IgD-negative memory B cell (primary cell): ENCODE measurements around the gene SRRD. TPM values are rescaled to one million over a fixed set of nuclear protein-coding genes. Genes with fewer than 3 reads are reported as not detected.

Source experiments
- H3K27ac Mint-ChIP-seq, 3 donors: one replicate each; pipeline ENCODE4 v1.8.0; 2020 to 2022; ENCODE audit warnings: mild to moderate bottlenecking in 3 of 3, mixed read lengths in 3 of 3, moderate library complexity in 1 of 3
- H3K27me3 Mint-ChIP-seq: one replicate; pipeline ENCODE4 v1.8.0; 2021; ENCODE audit warnings: mixed read lengths
- H3K36me3 Mint-ChIP-seq: one replicate; pipeline ENCODE4 v1.8.0; 2020; ENCODE audit warnings: mild to moderate bottlenecking, mixed read lengths
- H3K4me1 Mint-ChIP-seq, 3 donors: one replicate each; pipeline ENCODE4 v1.8.0; 2020 to 2022; ENCODE audit warnings: mixed read lengths in 3 of 3, mild to moderate bottlenecking in 1 of 3
- H3K4me3 Mint-ChIP-seq, 4 donors: one replicate each; pipeline ENCODE4 v1.8.0; 2020 to 2022; ENCODE audit warnings: mild to moderate bottlenecking in 4 of 4, mixed read lengths in 4 of 4, moderate library complexity in 3 of 4
- H3K9me3 Mint-ChIP-seq, 3 donors: one replicate each; pipeline ENCODE4 v1.8.0; 2020 to 2021; ENCODE audit warnings: mixed read lengths in 3 of 3, mild to moderate bottlenecking in 1 of 3
- polyA plus RNA-seq: library from polyadenylated mRNA; unstranded; fragments of 300-500 nt; fragmentation: Illumina TruSeq; gene quantifications from one replicate; pipeline ENCODE4 v1.2.3, GENCODE V29; 2021

SRRD gene
- polyA plus RNA-seq, 1 donor from 2014 or later = 23.1 TPM

DNA sequence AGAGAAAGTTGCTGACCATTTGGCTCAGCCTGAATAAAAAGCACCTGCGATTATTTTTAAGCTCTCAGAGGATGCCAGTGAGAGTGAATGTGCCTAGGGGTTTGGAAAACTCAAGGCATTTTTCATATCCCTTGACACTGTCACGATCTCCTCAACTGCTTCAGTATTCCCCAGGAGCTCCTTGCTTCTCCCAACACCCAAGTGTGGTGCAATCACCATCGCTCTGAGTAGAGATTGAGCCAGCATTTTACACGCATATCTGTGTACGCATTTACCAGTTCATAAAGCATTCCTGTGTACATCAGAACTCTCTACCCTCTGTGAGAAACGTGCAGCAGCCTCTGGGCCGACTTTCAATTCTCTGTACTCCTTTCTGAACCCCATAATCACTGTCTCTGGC is 1.3 kb downstream of the SRRD start:
- H3K36me3 Mint-ChIP-seq = peaks cover 1% of the 10 kb centered on the region
- H3K9me3 Mint-ChIP-seq = no peaks in the 10 kb centered on the region
- peaks cover 33 to 42% (median 35%) of the 10 kb centered on the region in 3 donors for H3K4me1 Mint-ChIP-seq
- peak overlapping the region in 3 of 4 donors; percentile 66 to 80 (median 78) for H3K4me3 Mint-ChIP-seq
- H3K27me3 Mint-ChIP-seq = no peaks in the 10 kb centered on the region
- H3K27ac Mint-ChIP-seq = peak overlapping the region in 2 of 3 donors; percentile 49 to 95

GRCh38 chr22:26485806-26486390 is 2.2 kb downstream of the SRRD start:
- H3K27ac Mint-ChIP-seq = peak overlapping the region in 2 of 3 donors; percentile 65 to 95
- H3K9me3 Mint-ChIP-seq = no peaks in the 10 kb centered on the region

GRCh38 chr22:26486394-26486793 is 2.7 kb downstream of the SRRD start:
- Mint-ChIP-seq H3K27ac (peak overlapping the region in 1 of 3 donors; percentile 95), H3K4me1 (peaks cover 24 to 30% (median 26%) of the 10 kb centered on the region in 3 donors), H3K4me3 (peak overlapping the region in 1 of 4 donors; percentile 66), H3K9me3 (no peaks in the 10 kb centered on the region), H3K36me3 (peaks cover 4% of the 10 kb centered on the region), H3K27me3 (no peaks in the 10 kb centered on the region)

More at GRCh38 chr22:26485806-26486390, 2.2 kb downstream of the SRRD start:
- Mint-ChIP-seq H3K36me3 (peaks cover 4% of the 10 kb centered on the region), H3K4me3 (peak overlapping the region in 2 of 4 donors; percentile 66 to 78), H3K4me1 (peaks cover 28 to 34% (median 30%) of the 10 kb centered on the region in 3 donors), H3K27me3 (no peaks in the 10 kb centered on the region)

- Mint-ChIP-seq H3K36me3 (peaks cover 4% of the 10 kb centered on the region), H3K9me3 (no peaks in the 10 kb centered on the region), H3K4me3 (peak overlapping the region in 1 of 4 donors; percentile 53), H3K27ac (no peak overlapping the region), H3K4me1 (peaks cover 10 to 15% (median 10%) of the 10 kb centered on the region in 3 donors), H3K27me3 (no peaks in the 10 kb centered on the region)
Observed at GRCh38 chr22:26487996-26488395, 4.3 kb downstream of the SRRD start.

DNA sequence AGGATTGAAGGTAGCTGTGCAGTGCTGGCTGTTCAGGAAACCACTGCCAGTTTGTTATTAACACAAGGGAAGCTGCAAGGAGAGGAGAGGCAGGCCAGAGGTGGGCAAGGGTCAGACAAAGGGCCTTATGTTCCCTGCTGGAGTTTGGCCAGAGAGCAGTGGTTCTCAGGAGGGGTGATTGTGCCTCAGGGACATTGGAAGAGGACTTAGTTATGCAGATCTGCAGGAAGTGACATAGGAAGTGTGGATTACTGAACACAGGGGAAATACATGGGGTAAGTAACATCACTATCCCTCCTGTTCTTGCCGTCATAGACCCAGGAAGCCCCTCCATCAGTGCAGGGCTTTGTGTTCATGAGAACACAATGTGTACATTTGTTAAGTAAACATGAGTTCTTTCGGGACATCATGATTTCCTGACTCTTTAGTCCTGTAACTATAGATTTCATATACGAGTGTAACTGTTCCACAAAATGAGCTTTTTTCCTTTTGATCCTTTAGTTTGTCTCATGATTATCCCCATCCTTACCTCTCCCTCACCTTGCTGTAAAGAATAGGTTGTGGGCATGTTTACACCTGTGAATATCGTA is 5.9 kb downstream of the SRRD start:
- Mint-ChIP-seq H3K4me1 (peaks cover under 1 to 9% (median 4%) of the 10 kb centered on the region in 3 donors), H3K9me3 (no peaks in the 10 kb centered on the region), H3K27me3 (no peaks in the 10 kb centered on the region), H3K27ac (peak overlapping the region in 1 of 3 donors; percentile 75), H3K36me3 (peaks cover 6% of the 10 kb centered on the region), H3K4me3 (no peak overlapping the region)

DNA sequence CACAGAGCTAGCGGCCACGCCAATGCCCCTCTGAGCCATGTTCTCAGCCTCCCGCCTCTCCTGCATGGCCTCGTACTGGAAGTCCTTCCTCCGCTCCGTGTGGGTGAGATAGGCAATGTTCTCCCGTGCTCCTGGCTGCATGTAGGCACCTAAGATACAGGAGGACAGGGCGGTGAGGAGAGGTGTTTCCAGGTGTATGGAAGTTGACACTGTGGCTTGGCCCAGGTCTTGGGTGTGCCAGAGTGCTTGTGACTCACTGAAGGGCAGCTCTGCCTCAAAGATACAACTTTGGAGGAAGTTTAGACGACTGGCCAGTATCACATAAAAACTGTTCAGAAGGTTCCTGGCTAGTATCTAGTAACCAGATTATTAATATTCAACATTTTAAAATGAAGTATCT is 8.5 kb downstream of the SRRD start:
- Mint-ChIP-seq H3K36me3 (peaks cover 11% of the 10 kb centered on the region), H3K4me1 (peaks cover 0 to 1% (median 0%) of the 10 kb centered on the region in 3 donors), H3K9me3 (no peaks in the 10 kb centered on the region), H3K27me3 (no peaks in the 10 kb centered on the region), H3K27ac (peak overlapping the region in 1 of 3 donors; percentile 48), H3K4me3 (no peak overlapping the region)

GRCh38 chr22:26494506-26494905 is 10.8 kb downstream of the SRRD start:
- H3K36me3 Mint-ChIP-seq = peaks cover 10% of the 10 kb centered on the region

GRCh38 chr22:26496456-26496855 is 12.8 kb downstream of the SRRD start:
- H3K36me3 Mint-ChIP-seq = peaks cover 10% of the 10 kb centered on the region
- H3K27ac Mint-ChIP-seq = no peak overlapping the region

More at GRCh38 chr22:26494506-26494905, 10.8 kb downstream of the SRRD start:
- Mint-ChIP-seq H3K27me3 (no peaks in the 10 kb centered on the region), H3K4me3 (no peak overlapping the region), H3K4me1 (peaks cover 0 to 1% (median 1%) of the 10 kb centered on the region in 3 donors), H3K9me3 (no peaks in the 10 kb centered on the region), H3K27ac (peak overlapping the region in 1 of 3 donors; percentile 36)

DNA sequence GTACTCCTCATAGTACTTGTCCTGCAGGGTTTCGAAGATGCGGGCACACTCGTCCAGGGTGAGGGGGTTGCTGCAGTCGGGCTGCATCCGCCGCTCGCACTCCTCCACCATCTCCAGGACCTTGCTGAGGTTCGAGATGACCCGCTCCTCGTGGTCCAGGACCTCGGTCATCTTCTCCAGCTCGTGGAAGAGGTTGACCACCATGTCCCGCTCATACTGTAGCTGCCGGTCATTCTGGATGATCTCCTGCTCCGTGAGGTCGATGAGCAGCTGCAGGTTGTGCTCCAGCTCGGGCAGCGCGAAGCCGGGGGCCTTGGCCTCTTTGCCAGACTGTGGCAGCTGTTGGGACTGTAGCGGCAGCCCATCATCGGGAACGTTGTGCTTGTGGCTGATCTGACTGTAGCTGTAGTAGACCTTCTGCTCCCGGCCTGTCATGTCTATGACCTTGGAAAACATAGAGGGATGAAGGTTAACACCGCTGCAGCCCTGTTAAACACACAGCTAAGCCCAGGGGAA is 15.6 kb downstream of the SRRD start:
- Mint-ChIP-seq H3K27ac (no peak overlapping the region), H3K9me3 (no peaks in the 10 kb centered on the region), H3K27me3 (no peaks in the 10 kb centered on the region)

More at GRCh38 chr22:26496456-26496855, 12.8 kb downstream of the SRRD start:
- H3K27me3 Mint-ChIP-seq = no peaks in the 10 kb centered on the region
- H3K9me3 Mint-ChIP-seq = no peaks in the 10 kb centered on the region
- peaks cover 0 to 3% (median 2%) of the 10 kb centered on the region in 3 donors for H3K4me1 Mint-ChIP-seq
- H3K4me3 Mint-ChIP-seq = no peak overlapping the region

DNA sequence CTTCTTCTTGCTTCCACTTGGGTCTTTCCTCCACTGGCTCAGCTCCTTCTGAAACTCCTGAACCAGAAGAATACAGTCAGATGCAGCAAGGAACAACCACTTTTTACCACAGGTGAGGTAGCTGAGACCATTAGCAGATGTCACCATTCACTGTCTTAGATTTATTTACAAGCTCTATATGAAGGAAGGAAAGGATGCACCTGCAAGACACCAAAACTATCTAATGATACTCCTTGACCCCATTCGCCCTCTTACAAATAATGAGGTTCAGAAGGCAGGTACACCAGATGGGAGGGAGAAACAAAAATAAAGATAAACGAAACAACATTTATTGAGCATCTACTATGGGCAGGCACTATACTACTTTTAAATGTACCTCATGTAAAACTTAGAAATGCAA is 18.3 kb downstream of the SRRD start:
- no peak overlapping the region for H3K27ac Mint-ChIP-seq
- H3K36me3 Mint-ChIP-seq = peaks cover 8% of the 10 kb centered on the region
- no peaks in the 10 kb centered on the region for H3K27me3 Mint-ChIP-seq
- H3K4me3 Mint-ChIP-seq = no peak overlapping the region
- no peaks in the 10 kb centered on the region for H3K9me3 Mint-ChIP-seq
- peaks cover 16 to 20% (median 20%) of the 10 kb centered on the region in 3 donors for H3K4me1 Mint-ChIP-seq

More for the DNA sequence above, 15.6 kb downstream of the SRRD start:
- peaks cover 15 to 20% (median 17%) of the 10 kb centered on the region in 3 donors for H3K4me1 Mint-ChIP-seq
- peaks cover 10% of the 10 kb centered on the region for H3K36me3 Mint-ChIP-seq
- no peak overlapping the region for H3K4me3 Mint-ChIP-seq

DNA sequence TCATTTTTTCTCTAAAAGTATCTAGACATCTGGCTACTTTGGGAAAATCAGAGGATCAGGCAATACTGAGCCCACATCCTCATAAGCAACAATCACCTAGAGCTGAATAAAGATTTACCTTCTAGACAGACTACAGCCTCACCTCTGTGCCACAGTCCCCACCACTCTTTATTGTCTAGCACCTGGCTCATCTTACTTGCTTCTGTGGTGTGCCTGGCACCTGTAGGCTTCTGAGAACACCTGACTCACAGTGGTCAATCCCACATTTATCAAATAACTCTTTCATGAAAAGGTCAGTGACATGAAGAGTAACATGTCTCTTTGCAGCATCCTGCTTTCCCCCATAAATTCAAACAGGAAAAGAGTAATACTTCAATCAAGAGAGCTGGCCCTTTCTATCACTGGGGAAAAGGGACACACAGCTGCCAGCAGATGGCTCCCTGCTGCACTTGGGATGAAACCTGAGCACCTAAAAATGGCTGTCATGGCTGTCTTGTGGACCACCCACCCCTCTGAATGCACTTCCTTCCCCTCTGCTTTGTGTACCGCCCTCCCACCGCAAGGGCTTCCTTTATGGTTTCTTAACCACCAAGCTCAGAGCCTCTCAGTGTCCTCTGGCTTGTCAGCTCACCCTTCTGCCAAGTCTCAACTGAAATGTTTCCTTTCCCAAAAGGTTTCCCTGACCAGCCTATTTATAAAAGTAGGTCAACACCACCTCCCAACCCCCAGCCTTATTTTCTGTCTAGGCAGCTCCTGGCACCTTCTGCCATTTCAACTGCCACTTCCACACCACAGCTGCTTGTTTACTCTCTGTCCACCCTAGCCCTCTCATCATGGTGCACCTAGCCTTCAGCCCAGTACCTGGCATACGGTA is 19.2 kb downstream of the SRRD start:
- no peaks in the 10 kb centered on the region for H3K9me3 Mint-ChIP-seq
- H3K4me1 Mint-ChIP-seq = peaks cover 15 to 20% (median 20%) of the 10 kb centered on the region in 3 donors
- H3K27ac Mint-ChIP-seq = peak overlapping the region in 2 of 3 donors; percentile 13 to 53
- H3K4me3 Mint-ChIP-seq = peak overlapping the region in 2 of 4 donors; percentile 4 to 68
- H3K27me3 Mint-ChIP-seq = no peaks in the 10 kb centered on the region
- H3K36me3 Mint-ChIP-seq = peaks cover 5% of the 10 kb centered on the region

- Mint-ChIP-seq H3K27ac (no peak overlapping the region), H3K9me3 (no peaks in the 10 kb centered on the region), H3K36me3 (peaks cover 5% of the 10 kb centered on the region), H3K4me1 (peaks cover 15 to 20% (median 19%) of the 10 kb centered on the region in 3 donors), H3K27me3 (no peaks in the 10 kb centered on the region), H3K4me3 (no peak overlapping the region)
Observed at GRCh38 chr22:26503758-26504157, 20.1 kb downstream of the SRRD start.

GRCh38 chr22:26508148-26508547 is 24.5 kb downstream of the SRRD start:
- Mint-ChIP-seq H3K27ac (no peak overlapping the region), H3K4me1 (peaks cover 16 to 40% (median 38%) of the 10 kb centered on the region in 3 donors), H3K36me3 (peaks cover 4% of the 10 kb centered on the region), H3K4me3 (peak overlapping the region in 1 of 4 donors; percentile 17), H3K27me3 (no peaks in the 10 kb centered on the region), H3K9me3 (no peaks in the 10 kb centered on the region)

DNA sequence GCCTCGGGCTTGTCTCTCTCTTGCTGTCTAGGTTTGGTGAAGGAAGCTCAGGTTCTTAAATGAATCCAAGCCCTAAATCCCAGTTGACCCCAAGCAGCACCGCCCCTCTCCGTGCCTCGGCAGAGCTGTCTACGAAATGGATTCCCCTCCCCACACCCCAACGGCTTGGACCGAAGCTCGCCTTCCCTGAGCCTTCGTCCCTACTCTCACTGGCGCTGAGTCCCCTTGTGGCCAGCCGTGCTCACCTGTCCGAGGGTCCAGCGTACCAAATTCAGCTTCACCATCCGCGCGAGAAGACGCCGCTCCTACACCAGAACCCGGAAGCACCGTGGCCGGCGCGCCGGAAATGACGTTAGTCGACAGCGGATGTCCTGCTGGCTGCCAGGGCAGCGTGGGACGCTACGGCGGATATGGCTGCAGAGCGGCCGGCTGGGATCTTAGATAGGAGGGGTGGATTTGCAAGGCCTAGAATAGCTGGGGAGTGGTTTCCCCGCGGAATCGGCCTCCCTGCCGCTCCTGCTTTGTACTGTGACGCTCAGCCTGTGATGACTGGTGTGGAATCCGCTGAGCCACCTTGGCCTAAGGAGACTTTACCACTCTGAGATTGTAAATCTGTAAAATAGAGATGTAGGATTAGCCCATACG is 28.6 kb downstream of the SRRD start, which contains the start of gene TFIP11:
TSS of gene TFIP11 (minus strand) at position 325 of the 645 bp plus-strand sequence. CDS start 2,201 bp downstream, outside the sequence.
- H3K27ac Mint-ChIP-seq = peak within 1 kb of the TSS; percentile 97 to 99 (median 98)
- H3K4me1 Mint-ChIP-seq = peaks cover 9 to 38% (median 33%) of the 10 kb centered on the region in 3 donors
- H3K36me3 Mint-ChIP-seq = peaks cover 2% of the 10 kb centered on the region

More for the DNA sequence above, 28.6 kb downstream of the SRRD start, which contains the start of gene TFIP11:
- Mint-ChIP-seq H3K9me3 (no peaks in the 10 kb centered on the region), H3K27me3 (no peaks in the 10 kb centered on the region), H3K4me3 (peak within 1 kb of the TSS; percentile 99 to 100 (median 100))
